Mesothelial cell of epicardium (in vitro differentiated cells): Measurements from ENCODE around the gene ROR2. TPM values are rescaled to one million over a fixed set of nuclear protein-coding genes. Genes with fewer than 3 reads are reported as not detected.
A peak's percentile ranks its signal among the peaks of the same experiment; 100 is the strongest.

Source experiments
- DNase-seq, 2 experiments: peaks; one replicate each; pipeline ENCODE4 v3.0.0; 2021; ENCODE audit warnings: low spot score in 2 of 2; ENCODE audit not compliant: unreplicated experiment in 2 of 2
- H3K27ac Mint-ChIP-seq: 2 replicates; pipeline ENCODE4 v1.8.0; 2021; ENCODE audit warnings: mixed read lengths
- H3K27me3 Mint-ChIP-seq: 2 replicates; pipeline ENCODE4 v1.8.0; 2021; ENCODE audit warnings: low read depth, mixed read lengths
- H3K36me3 Mint-ChIP-seq: 2 replicates; pipeline ENCODE4 v1.8.0; 2021; ENCODE audit warnings: mixed read lengths
- H3K4me1 Mint-ChIP-seq: 2 replicates; pipeline ENCODE4 v1.8.0; 2021; ENCODE audit warnings: mixed read lengths
- H3K4me3 Mint-ChIP-seq: 2 replicates; pipeline ENCODE4 v1.8.0; 2021; ENCODE audit warnings: mild to moderate bottlenecking, moderate library complexity, mixed read lengths
- H3K9me3 Mint-ChIP-seq: 2 replicates; pipeline ENCODE4 v1.8.0; 2021; ENCODE audit warnings: mixed read lengths
- total RNA-seq: library from RNA; stranded (reverse); gene quantifications from 3 replicates; pipeline ENCODE4 v1.2.1, GENCODE V29; 2021
- TF ChIP-seq, protein P1 (sequence below): fragments of 200-600 bp; sonication (generic); IDR thresholded peaks from one replicate; pipeline ENCODE4 v1.5.0; 2021; ENCODE audit warnings: antibody characterized with exemption; ENCODE audit not compliant: unreplicated experiment

Gene ROR2
- total RNA-seq, 1 donor from 2014 or later, result 41.0 TPM

GRCh38 chr9:91898451-91899218 is 51.4 kb downstream of the ROR2 start:
- DNase-seq, result no peak
- Mint-ChIP-seq H3K27ac (peak overlapping the region; percentile 47), H3K4me3 (no peak overlapping the region), H3K4me1 (peaks cover 77% of the 10 kb centered on the region), H3K27me3 (no peaks in the 10 kb centered on the region), H3K9me3 (no peaks in the 10 kb centered on the region), H3K36me3 (no peaks in the 10 kb centered on the region)
- TF ChIP-seq, protein P1, sequence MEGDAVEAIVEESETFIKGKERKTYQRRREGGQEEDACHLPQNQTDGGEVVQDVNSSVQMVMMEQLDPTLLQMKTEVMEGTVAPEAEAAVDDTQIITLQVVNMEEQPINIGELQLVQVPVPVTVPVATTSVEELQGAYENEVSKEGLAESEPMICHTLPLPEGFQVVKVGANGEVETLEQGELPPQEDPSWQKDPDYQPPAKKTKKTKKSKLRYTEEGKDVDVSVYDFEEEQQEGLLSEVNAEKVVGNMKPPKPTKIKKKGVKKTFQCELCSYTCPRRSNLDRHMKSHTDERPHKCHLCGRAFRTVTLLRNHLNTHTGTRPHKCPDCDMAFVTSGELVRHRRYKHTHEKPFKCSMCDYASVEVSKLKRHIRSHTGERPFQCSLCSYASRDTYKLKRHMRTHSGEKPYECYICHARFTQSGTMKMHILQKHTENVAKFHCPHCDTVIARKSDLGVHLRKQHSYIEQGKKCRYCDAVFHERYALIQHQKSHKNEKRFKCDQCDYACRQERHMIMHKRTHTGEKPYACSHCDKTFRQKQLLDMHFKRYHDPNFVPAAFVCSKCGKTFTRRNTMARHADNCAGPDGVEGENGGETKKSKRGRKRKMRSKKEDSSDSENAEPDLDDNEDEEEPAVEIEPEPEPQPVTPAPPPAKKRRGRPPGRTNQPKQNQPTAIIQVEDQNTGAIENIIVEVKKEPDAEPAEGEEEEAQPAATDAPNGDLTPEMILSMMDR, result no peak

- peak overlapping the region; percentile 81 for H3K27ac Mint-ChIP-seq
Measured at GRCh38 chr9:91897201-91897600, 52.8 kb downstream of the ROR2 start.

DNA sequence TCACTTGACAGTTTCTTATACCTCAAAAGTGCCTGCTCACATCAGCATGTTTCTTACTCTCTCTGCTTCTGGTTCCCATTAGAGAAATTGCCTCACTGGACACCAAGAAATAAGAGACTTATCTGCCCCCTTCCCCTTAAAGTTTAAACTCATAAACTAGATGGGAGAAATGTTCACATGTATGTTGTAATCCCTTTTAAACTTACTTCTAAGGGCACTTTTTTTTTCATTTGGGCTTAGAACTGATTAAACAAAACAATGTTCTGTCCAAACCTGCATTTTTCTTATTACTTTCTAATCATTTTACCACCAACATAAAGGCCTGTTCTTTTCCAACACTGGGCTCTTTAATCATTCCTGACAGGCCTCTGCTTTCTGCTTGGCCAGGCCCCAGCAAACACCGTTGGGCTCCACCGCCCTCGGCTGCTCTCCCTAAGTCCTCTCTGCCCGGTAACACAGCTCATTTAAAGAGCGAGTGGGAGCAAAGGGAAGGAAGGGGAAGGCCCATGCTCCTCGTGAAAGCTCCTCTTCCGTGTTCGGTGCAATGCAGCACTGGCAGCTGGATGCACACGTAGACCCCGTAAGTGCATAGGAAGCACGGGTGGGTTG is 53.4 kb downstream of the ROR2 start:
- Mint-ChIP-seq H3K9me3 (no peaks in the 10 kb centered on the region), H3K36me3 (no peaks in the 10 kb centered on the region), H3K4me3 (peak overlapping the region; percentile 44), H3K27me3 (no peaks in the 10 kb centered on the region), H3K4me1 (peaks cover 60% of the 10 kb centered on the region), H3K27ac (peak overlapping the region; percentile 81)
- TF ChIP-seq, protein P1, result no peak
- peak in 1 of 2 experiments; percentile 61 for DNase-seq

More at GRCh38 chr9:91897201-91897600, 52.8 kb downstream of the ROR2 start:
- DNase-seq, result no peak
- TF ChIP-seq, protein P1, result no peak
- Mint-ChIP-seq H3K4me3 (peak overlapping the region; percentile 44), H3K27me3 (no peaks in the 10 kb centered on the region), H3K9me3 (no peaks in the 10 kb centered on the region), H3K36me3 (no peaks in the 10 kb centered on the region), H3K4me1 (peaks cover 65% of the 10 kb centered on the region)

GRCh38 chr9:91896097-91896496 is 53.9 kb downstream of the ROR2 start:
- Mint-ChIP-seq H3K4me3 (no peak overlapping the region), H3K9me3 (no peaks in the 10 kb centered on the region), H3K27ac (peak overlapping the region; percentile 81), H3K36me3 (no peaks in the 10 kb centered on the region), H3K27me3 (no peaks in the 10 kb centered on the region), H3K4me1 (peaks cover 57% of the 10 kb centered on the region)
- TF ChIP-seq, protein P1, result no peak
- DNase-seq, result no peak

- no peak overlapping the region for H3K4me3 Mint-ChIP-seq
- H3K27me3 Mint-ChIP-seq, result no peaks in the 10 kb centered on the region
- no peak overlapping the region for H3K27ac Mint-ChIP-seq
- no peak for DNase-seq
- peaks cover 57% of the 10 kb centered on the region for H3K4me1 Mint-ChIP-seq
- H3K9me3 Mint-ChIP-seq, result no peaks in the 10 kb centered on the region
- no peaks in the 10 kb centered on the region for H3K36me3 Mint-ChIP-seq
- TF ChIP-seq, protein P1, result no peak
Measured at GRCh38 chr9:91894536-91894935, 55.5 kb downstream of the ROR2 start.
